ENCODE measurements around the gene PDCD11. TPM values are rescaled to one million over a fixed set of nuclear protein-coding genes. Genes with fewer than 3 reads are reported as not detected.

Gene PDCD11
- total RNA-seq, 2 donors from 2014 or later: 62.3 to 65.8 TPM

DNA sequence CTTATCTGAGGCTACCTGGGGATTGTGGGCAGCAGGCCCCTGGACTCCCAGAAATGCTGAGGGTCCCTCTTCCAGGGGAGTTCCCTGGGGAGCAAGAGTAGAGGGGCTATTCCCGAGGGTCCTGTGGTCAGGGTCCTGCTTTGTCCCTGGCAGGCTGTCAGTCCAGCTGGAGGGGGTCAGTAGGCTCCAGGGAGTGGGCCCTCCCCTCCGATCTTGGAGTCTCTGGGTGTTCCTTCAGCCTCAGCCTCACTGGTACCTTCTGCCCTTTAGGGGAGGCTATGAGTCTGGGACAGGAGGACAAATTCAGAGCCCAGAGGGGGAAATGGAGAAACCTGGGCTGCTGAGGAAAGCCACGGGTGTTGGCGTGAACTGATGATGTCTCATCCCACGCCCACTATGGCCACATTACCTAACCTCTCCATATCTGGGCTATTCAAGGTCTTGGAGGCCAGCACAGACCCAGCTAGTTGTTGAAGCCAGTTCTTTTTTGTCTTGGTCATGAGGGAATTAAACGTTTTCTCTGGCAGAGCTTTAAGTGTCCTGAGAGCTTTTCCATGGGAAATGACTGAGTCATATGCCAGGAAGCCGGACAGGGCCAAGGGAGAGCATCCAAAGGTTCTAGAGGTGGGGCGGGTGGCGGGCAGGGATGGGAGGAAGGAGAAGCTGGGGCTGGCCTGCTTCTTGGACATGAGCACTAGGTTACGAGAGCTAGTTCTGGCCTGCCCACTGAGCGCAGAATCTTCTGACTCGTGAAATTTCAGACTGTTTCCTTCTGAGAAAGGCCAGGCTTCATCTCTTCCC is 49.5 kb downstream of the PDCD11 start:
- no peaks in the 10 kb centered on the region for H3K9me3 Mint-ChIP-seq
- Histone ChIP-seq H3K27me3 (ENCODE audit: control insufficient read depth, insufficient read depth, low read length, poor library complexity, severe bottlenecking) (no peaks in the 10 kb centered on the region), H3K9ac (ENCODE audit: extremely low read depth, low read length, poor library complexity, severe bottlenecking) (no peak overlapping the region), H3K36me3 (ENCODE audit: control insufficient read depth, insufficient read depth, low read length) (peaks cover 63% of the 10 kb centered on the region), H3K4me3 (ENCODE audit: low read length) (no peak overlapping the region), H3K9me3 (ENCODE audit: control insufficient read depth, low read length) (no peaks in the 10 kb centered on the region), H3K4me1 (ENCODE audit: control insufficient read depth, insufficient read depth, low read length) (no peaks in the 10 kb centered on the region), H3K27ac (ENCODE audit: low read depth, low read length) (no peak overlapping the region)
- no peak overlapping the region for H3K27ac Mint-ChIP-seq
- 92 to 100% methylated on average over 2 to 12 of the region's 12 CpGs for WGBS, 2 experiments (ENCODE audit: insufficient coverage in 1 of 2, insufficient read length in 1 of 2)
- TF ChIP-seq, protein P1, sequence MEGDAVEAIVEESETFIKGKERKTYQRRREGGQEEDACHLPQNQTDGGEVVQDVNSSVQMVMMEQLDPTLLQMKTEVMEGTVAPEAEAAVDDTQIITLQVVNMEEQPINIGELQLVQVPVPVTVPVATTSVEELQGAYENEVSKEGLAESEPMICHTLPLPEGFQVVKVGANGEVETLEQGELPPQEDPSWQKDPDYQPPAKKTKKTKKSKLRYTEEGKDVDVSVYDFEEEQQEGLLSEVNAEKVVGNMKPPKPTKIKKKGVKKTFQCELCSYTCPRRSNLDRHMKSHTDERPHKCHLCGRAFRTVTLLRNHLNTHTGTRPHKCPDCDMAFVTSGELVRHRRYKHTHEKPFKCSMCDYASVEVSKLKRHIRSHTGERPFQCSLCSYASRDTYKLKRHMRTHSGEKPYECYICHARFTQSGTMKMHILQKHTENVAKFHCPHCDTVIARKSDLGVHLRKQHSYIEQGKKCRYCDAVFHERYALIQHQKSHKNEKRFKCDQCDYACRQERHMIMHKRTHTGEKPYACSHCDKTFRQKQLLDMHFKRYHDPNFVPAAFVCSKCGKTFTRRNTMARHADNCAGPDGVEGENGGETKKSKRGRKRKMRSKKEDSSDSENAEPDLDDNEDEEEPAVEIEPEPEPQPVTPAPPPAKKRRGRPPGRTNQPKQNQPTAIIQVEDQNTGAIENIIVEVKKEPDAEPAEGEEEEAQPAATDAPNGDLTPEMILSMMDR (conservative IDR thresholded peaks at IDR 0.05): no peak
- peaks cover 65% of the 10 kb centered on the region for H3K36me3 Mint-ChIP-seq (ENCODE audit: low read depth)
- DNase-seq: no peak
- no peaks in the 10 kb centered on the region for H3K27me3 Mint-ChIP-seq (ENCODE audit: insufficient read depth)
- H3K4me3 Mint-ChIP-seq: no peak overlapping the region
- H3K4me1 Mint-ChIP-seq: no peaks in the 10 kb centered on the region

DNA sequence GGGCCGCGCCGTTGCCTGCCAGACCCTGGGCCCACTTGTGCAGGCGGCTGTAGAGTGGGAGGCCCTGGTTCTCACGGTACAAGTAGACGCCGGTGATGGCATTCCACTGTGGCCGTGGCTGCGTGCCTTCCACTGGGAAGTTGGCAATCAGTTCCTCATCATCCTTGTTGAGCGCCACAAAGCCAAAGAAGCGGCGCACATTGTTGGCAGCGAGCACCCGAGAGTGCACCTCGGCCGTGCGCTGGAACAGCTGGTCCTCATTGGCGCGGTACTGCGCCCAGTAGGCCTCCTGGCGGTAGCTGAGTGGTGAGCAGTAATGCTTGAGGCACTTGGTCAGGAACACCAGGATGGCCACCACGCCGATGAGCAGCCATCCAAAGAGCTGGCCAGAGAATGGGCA is 50.8 kb downstream of the PDCD11 start:
- TF ChIP-seq, protein P1 (conservative IDR thresholded peaks at IDR 0.05): no peak
- Mint-ChIP-seq H3K4me3 (no peak overlapping the region), H3K36me3 (ENCODE audit: low read depth) (peaks cover 57% of the 10 kb centered on the region), H3K27me3 (ENCODE audit: insufficient read depth) (no peaks in the 10 kb centered on the region), H3K9me3 (no peaks in the 10 kb centered on the region), H3K27ac (no peak overlapping the region), H3K4me1 (no peaks in the 10 kb centered on the region)
- Histone ChIP-seq H3K36me3 (ENCODE audit: control insufficient read depth, insufficient read depth, low read length) (peaks cover 51% of the 10 kb centered on the region), H3K4me3 (ENCODE audit: low read length) (no peak overlapping the region), H3K27ac (ENCODE audit: low read depth, low read length) (no peak overlapping the region), H3K9ac (ENCODE audit: extremely low read depth, low read length, poor library complexity, severe bottlenecking) (no peak overlapping the region), H3K27me3 (ENCODE audit: control insufficient read depth, insufficient read depth, low read length, poor library complexity, severe bottlenecking) (no peaks in the 10 kb centered on the region), H3K9me3 (ENCODE audit: control insufficient read depth, low read length) (no peaks in the 10 kb centered on the region), H3K4me1 (ENCODE audit: control insufficient read depth, insufficient read depth, low read length) (no peaks in the 10 kb centered on the region)
- 97 to 98% methylated on average over 22 to 23 of the region's 23 CpGs for WGBS, 2 experiments (ENCODE audit: insufficient coverage in 1 of 2, insufficient read length in 1 of 2)
- no peak for DNase-seq

DNA sequence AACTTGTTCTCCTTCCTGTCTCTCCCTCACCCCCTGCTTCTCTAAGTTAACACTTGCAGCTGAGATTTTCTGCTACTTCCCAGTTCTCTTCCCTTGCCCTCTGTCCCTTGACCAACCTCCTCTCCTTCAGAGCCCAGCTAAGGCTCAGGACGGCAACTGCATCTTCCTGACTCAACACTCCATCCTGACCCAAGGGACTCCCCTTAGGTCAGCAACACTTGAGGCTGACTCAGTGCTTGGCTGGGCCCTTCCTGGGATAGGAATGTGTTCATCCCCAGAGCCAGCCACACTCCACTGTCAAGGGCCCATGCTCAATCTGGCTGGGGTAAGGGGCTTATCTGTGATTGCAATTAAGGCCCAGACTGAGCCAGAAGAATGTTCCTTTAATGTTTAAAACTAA is 52.3 kb downstream of the PDCD11 start:
- peak; percentile 40 for DNase-seq
- H3K4me3 ChIP-seq (ENCODE audit: low read length): no peak overlapping the region
- H3K9me3 ChIP-seq (ENCODE audit: control insufficient read depth, low read length): no peaks in the 10 kb centered on the region
- Mint-ChIP-seq H3K4me1 (no peaks in the 10 kb centered on the region), H3K9me3 (no peaks in the 10 kb centered on the region), H3K4me3 (no peak overlapping the region), H3K27me3 (ENCODE audit: insufficient read depth) (no peaks in the 10 kb centered on the region), H3K27ac (peak overlapping the region; percentile 70), H3K36me3 (ENCODE audit: low read depth) (peaks cover 44% of the 10 kb centered on the region)
- H3K36me3 ChIP-seq (ENCODE audit: control insufficient read depth, insufficient read depth, low read length): peaks cover 36% of the 10 kb centered on the region
- TF ChIP-seq, protein P1 (conservative IDR thresholded peaks at IDR 0.05): no peak
- H3K9ac ChIP-seq (ENCODE audit: extremely low read depth, low read length, poor library complexity, severe bottlenecking): no peak overlapping the region
- no peaks in the 10 kb centered on the region for H3K4me1 ChIP-seq (ENCODE audit: control insufficient read depth, insufficient read depth, low read length)
- no peaks in the 10 kb centered on the region for H3K27me3 ChIP-seq (ENCODE audit: control insufficient read depth, insufficient read depth, low read length, poor library complexity, severe bottlenecking)
- H3K27ac ChIP-seq (ENCODE audit: low read depth, low read length): no peak overlapping the region
- 96 to 100% methylated on average over 1 of the region's 1 CpG for WGBS, 2 experiments (ENCODE audit: insufficient coverage in 1 of 2, insufficient read length in 1 of 2)

All from endodermal cell (in vitro differentiated cells).